ENCODE measurements around the gene DGKH. TPM values are rescaled to one million over a fixed set of nuclear protein-coding genes. Genes with fewer than 3 reads are reported as not detected.

DGKH gene
- total RNA-seq, 4 donors from 2014 or later, result 15.0 to 20.8 (median 17.1) TPM

DNA sequence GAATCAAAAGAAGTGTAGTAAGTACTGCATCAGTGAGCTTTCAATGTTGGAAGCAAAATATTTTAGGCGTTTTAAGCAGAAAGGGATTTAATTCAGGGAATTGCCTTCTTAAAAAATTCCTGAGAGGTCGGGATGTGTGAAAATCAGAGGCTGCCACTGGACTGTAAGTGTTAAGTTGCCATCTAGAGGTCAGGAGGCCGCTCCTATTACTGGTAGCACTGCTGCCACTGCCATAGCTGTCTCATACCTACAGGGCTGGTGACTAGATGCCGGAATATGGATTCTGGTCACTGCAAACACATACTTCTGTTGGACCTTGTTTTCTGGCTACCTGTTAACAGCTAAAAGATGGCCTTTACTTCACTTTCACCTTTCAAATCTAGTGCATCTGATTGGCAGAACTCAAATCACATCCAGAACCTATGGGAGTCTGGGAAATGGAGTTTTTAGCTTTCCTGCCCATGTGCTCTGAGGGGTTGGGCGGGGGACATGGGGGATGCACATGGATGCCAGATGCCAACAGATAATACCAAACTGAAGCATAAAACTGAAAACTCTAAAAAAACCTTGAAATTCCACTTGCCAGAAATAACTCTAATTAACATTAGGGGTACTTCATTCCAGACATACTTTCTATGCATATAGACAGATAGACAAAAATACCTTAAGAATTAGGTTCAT, 29.8 kb downstream of the DGKH start:
- Histone ChIP-seq H3K4me3 (no peak overlapping the region), H3K9me3 (no peaks in the 10 kb centered on the region), H3K27me3 (no peaks in the 10 kb centered on the region), H3K27ac (replicated peaks in 1 of 4) (no peak overlapping the region), H3K4me1 (peaks cover 0 to 28% (median 22%) of the 10 kb centered on the region in 4 donors), H3K36me3 (no peaks in the 10 kb centered on the region)
- 96% methylated on average over 5 of the region's 5 CpGs for WGBS
- no peak for DNase-seq (ENCODE audit: extremely low spot score)
- TF ChIP-seq, protein P1, sequence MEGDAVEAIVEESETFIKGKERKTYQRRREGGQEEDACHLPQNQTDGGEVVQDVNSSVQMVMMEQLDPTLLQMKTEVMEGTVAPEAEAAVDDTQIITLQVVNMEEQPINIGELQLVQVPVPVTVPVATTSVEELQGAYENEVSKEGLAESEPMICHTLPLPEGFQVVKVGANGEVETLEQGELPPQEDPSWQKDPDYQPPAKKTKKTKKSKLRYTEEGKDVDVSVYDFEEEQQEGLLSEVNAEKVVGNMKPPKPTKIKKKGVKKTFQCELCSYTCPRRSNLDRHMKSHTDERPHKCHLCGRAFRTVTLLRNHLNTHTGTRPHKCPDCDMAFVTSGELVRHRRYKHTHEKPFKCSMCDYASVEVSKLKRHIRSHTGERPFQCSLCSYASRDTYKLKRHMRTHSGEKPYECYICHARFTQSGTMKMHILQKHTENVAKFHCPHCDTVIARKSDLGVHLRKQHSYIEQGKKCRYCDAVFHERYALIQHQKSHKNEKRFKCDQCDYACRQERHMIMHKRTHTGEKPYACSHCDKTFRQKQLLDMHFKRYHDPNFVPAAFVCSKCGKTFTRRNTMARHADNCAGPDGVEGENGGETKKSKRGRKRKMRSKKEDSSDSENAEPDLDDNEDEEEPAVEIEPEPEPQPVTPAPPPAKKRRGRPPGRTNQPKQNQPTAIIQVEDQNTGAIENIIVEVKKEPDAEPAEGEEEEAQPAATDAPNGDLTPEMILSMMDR (IDR thresholded peaks at IDR 0.05), result no peak
- TF ChIP-seq EP300 (IDR thresholded peaks at IDR 0.05) (no peak), POLR2A (IDR thresholded peaks at IDR 0.05; ENCODE audit: low read depth) (no peak), POLR2AphosphoS5 (IDR thresholded peaks at IDR 0.05) (no peak)
- intact Hi-C loops (cut with DNase I), result no loop called here

DNA sequence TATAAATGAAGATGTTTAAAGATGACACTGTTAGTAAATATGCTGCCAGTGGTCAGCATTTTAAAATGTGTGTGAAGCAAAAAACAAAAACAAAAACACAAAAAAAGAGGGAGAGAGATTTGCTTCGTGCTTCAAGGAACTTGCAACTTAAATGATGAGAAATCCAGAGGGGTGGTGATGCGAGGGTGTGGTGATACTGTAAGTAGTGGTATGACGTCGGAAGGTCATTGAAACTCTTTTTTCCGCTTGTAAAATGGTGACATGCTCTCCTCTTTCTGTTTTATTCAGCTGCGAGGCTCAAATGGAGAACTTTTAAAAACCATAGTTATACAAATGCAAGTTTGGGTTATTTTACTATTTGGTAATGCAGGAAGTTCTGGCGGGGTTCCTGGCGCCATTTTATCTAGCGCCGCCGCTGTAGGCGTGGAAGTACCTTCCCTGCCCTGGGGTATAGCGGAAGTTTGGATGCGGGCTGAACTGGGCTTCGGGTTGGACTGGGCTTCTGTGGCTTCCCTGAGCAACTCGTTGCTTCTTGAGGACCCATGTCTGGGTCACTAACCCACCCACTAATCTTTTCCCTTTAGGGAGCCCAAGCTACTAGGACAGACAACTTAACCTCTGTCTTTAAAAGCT, 34.8 kb downstream of the DGKH start:
- H3K4me3 ChIP-seq, result no peak overlapping the region
- no peaks in the 10 kb centered on the region for H3K27me3 ChIP-seq
- intact Hi-C loops (cut with DNase I), result no loop called here
- DNase-seq (ENCODE audit: extremely low spot score), result no peak
- H3K27ac ChIP-seq (replicated peaks in 1 of 4), result no peak overlapping the region
- peaks cover 0 to 3% (median 0%) of the 10 kb centered on the region in 4 donors for H3K4me1 ChIP-seq
- TF ChIP-seq EP300 (IDR thresholded peaks at IDR 0.05) (no peak), POLR2AphosphoS5 (IDR thresholded peaks at IDR 0.05) (no peak), POLR2A (IDR thresholded peaks at IDR 0.05; ENCODE audit: low read depth) (no peak)
- TF ChIP-seq, protein P1 (IDR thresholded peaks at IDR 0.05), result no peak
- WGBS, result 94% methylated on average over 16 of the region's 16 CpGs
- H3K36me3 ChIP-seq, result no peaks in the 10 kb centered on the region
- H3K9me3 ChIP-seq, result no peaks in the 10 kb centered on the region

DNA sequence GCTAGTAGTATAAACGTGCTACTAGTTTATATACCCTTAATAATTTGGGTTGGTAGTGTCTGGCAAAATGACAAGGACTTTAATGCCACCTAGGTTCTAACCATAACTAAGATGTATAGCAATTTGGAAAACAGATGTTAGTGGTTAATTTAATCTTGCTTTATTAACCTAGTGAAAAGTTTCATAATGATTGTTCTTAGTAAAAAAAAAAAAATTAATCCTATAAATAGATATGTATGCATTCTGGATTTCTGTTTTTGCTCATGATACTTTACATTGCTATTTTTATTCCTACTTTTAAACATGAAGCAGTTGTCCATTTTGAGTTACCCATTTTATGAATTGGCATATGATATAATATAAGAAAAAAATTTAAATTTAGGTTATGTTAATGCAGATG, 36.3 kb downstream of the DGKH start:
- WGBS, result 79% methylated on average over 1 of the region's 1 CpG
- DNase-seq (ENCODE audit: extremely low spot score), result no peak
- intact Hi-C loops (cut with DNase I), result no loop called here

DNA sequence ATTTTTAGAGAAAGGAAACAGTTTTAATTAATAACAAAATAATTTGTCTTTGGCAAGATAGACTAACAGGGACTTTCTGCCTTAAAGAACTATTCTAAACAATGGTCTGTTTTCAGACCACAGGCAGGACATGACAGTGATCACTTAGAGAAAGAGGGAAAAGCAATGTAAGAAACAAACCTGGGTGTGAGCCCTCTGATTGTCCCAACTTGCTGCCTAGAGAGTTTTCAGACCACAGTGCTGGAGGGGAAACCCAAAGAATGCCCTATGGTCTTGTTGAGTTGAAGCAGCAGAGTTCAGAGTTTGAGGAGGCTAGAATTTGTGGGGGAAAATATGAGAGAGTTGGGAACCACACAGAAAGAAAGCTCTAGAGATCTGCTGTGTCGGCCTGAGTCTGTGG, 38.1 kb downstream of the DGKH start:
- Histone ChIP-seq H3K9me3 (no peaks in the 10 kb centered on the region), H3K36me3 (no peaks in the 10 kb centered on the region), H3K27ac (replicated peaks in 1 of 4) (no peak overlapping the region), H3K4me3 (no peak overlapping the region), H3K27me3 (no peaks in the 10 kb centered on the region), H3K4me1 (no peaks in the 10 kb centered on the region)
- intact Hi-C loops (cut with DNase I), result no loop called here
- no peak for DNase-seq (ENCODE audit: extremely low spot score)
- TF ChIP-seq EP300 (IDR thresholded peaks at IDR 0.05) (no peak), POLR2AphosphoS5 (IDR thresholded peaks at IDR 0.05) (no peak), POLR2A (IDR thresholded peaks at IDR 0.05; ENCODE audit: low read depth) (no peak)
- TF ChIP-seq, protein P1 (IDR thresholded peaks at IDR 0.05), result no peak
- 95% methylated on average over 1 of the region's 1 CpG for WGBS

More for the DNA sequence above, 36.3 kb downstream of the DGKH start:
- H3K27me3 ChIP-seq, result no peaks in the 10 kb centered on the region
- H3K36me3 ChIP-seq, result no peaks in the 10 kb centered on the region
- no peak overlapping the region for H3K27ac ChIP-seq (replicated peaks in 1 of 4)
- no peaks in the 10 kb centered on the region for H3K9me3 ChIP-seq
- TF ChIP-seq POLR2A (IDR thresholded peaks at IDR 0.05; ENCODE audit: low read depth), result no peak
- TF ChIP-seq POLR2AphosphoS5 (IDR thresholded peaks at IDR 0.05), result no peak
- TF ChIP-seq EP300 (IDR thresholded peaks at IDR 0.05), result no peak
- TF ChIP-seq, protein P1 (IDR thresholded peaks at IDR 0.05), result no peak
- no peaks in the 10 kb centered on the region for H3K4me1 ChIP-seq
- no peak overlapping the region for H3K4me3 ChIP-seq

All from esophagus muscularis mucosa (tissue), 4 donors.